WTC11 (cell line): Measurements from ENCODE around the gene NDUFS7.

ENCODE experiments used
- CREM ChIP-seq: sonication (generic); formaldehyde crosslinking; IDR thresholded peaks from 2 replicates; pipeline ENCODE4 v1.8.1; 2022; ENCODE audit warnings: mild to moderate bottlenecking, missing genetic modification reagents, moderate library complexity
- GABPB1 ChIP-seq: sonication (generic); formaldehyde crosslinking; IDR thresholded peaks from 2 replicates; pipeline ENCODE4 v1.8.1; 2023; ENCODE audit warnings: mild to moderate bottlenecking, missing genetic modification reagents
- PRRX2 ChIP-seq: fragments of 250-450 bp; sonication (Bioruptor Pico); IDR thresholded peaks from 2 replicates; pipeline ENCODE4 v1.8.0; 2021; ENCODE audit warnings: mild to moderate bottlenecking
- TF ChIP-seq, protein P1 (sequence below): fragments of 200-600 bp; IDR thresholded peaks from 2 replicates; pipeline ENCODE4 v1.8.0; 2022; ENCODE audit warnings: antibody characterized with exemption
- TF ChIP-seq, protein P2 (sequence below): sonication (generic); formaldehyde crosslinking; IDR thresholded peaks from 2 replicates; pipeline ENCODE4 v1.8.1; 2022; ENCODE audit warnings: low read depth, missing genetic modification reagents, borderline replicate concordance
- TF ChIP-seq, protein P3 (sequence below): sonication (generic); formaldehyde crosslinking; IDR thresholded peaks from 2 replicates; pipeline ENCODE4 v1.8.0; 2023; ENCODE audit warnings: missing genetic modification reagents
- TF ChIP-seq, protein P4 (sequence below): sonication (generic); formaldehyde crosslinking; IDR thresholded peaks from 2 replicates; pipeline ENCODE4 v1.8.1; 2022; ENCODE audit warnings: mild to moderate bottlenecking, moderate library complexity, missing genetic modification reagents
- TF ChIP-seq, protein P5 (sequence below): sonication (generic); formaldehyde crosslinking; IDR thresholded peaks from 2 replicates; pipeline ENCODE4 v1.8.1; 2023; ENCODE audit warnings: mild to moderate bottlenecking, missing genetic modification reagents
- TF ChIP-seq, protein P6 (sequence below): sonication (generic); formaldehyde crosslinking; IDR thresholded peaks from 2 replicates; pipeline ENCODE4 v1.8.0; 2022; ENCODE audit warnings: mild to moderate bottlenecking, missing genetic modification reagents
- TF ChIP-seq, protein P7 (sequence below): sonication (generic); formaldehyde crosslinking; IDR thresholded peaks from 2 replicates; pipeline ENCODE4 v1.8.1; 2023; ENCODE audit warnings: mild to moderate bottlenecking, missing genetic modification reagents, moderate library complexity
- TF ChIP-seq, protein P8 (sequence below): sonication (generic); formaldehyde crosslinking; IDR thresholded peaks from 2 replicates; pipeline ENCODE4 v1.8.0; 2022; ENCODE audit warnings: mild to moderate bottlenecking, missing genetic modification reagents

DNA sequence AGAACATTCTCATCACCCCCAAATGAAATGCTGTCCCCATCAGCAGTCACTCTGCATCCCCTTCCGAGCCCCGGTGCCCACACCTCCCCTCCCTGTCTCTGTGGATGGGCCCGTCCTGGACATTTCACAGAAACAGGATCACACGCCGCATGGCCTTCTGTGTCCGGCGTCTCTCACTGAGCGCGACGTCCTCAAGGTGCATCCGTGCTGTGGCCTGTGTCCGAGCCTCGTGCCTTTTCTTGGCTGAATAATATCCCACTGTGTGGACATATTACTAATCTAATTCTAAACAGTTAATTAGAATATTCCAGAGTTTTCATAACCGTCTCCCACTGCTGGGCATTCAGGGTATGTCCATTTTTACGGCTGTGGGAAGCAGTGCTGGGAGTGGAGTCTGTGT lies 8.7 kb downstream of the NDUFS7 start:
- no peak for TF ChIP-seq PRRX2 (CRISPR knock-in tag)
- TF ChIP-seq, protein P1, sequence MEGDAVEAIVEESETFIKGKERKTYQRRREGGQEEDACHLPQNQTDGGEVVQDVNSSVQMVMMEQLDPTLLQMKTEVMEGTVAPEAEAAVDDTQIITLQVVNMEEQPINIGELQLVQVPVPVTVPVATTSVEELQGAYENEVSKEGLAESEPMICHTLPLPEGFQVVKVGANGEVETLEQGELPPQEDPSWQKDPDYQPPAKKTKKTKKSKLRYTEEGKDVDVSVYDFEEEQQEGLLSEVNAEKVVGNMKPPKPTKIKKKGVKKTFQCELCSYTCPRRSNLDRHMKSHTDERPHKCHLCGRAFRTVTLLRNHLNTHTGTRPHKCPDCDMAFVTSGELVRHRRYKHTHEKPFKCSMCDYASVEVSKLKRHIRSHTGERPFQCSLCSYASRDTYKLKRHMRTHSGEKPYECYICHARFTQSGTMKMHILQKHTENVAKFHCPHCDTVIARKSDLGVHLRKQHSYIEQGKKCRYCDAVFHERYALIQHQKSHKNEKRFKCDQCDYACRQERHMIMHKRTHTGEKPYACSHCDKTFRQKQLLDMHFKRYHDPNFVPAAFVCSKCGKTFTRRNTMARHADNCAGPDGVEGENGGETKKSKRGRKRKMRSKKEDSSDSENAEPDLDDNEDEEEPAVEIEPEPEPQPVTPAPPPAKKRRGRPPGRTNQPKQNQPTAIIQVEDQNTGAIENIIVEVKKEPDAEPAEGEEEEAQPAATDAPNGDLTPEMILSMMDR: no peak
- TF ChIP-seq, protein P2, sequence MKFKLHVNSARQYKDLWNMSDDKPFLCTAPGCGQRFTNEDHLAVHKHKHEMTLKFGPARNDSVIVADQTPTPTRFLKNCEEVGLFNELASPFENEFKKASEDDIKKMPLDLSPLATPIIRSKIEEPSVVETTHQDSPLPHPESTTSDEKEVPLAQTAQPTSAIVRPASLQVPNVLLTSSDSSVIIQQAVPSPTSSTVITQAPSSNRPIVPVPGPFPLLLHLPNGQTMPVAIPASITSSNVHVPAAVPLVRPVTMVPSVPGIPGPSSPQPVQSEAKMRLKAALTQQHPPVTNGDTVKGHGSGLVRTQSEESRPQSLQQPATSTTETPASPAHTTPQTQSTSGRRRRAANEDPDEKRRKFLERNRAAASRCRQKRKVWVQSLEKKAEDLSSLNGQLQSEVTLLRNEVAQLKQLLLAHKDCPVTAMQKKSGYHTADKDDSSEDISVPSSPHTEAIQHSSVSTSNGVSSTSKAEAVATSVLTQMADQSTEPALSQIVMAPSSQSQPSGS (CRISPR knock-in tag): no peak
- TF ChIP-seq, protein P3, sequence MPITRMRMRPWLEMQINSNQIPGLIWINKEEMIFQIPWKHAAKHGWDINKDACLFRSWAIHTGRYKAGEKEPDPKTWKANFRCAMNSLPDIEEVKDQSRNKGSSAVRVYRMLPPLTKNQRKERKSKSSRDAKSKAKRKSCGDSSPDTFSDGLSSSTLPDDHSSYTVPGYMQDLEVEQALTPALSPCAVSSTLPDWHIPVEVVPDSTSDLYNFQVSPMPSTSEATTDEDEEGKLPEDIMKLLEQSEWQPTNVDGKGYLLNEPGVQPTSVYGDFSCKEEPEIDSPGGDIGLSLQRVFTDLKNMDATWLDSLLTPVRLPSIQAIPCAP (CRISPR knock-in tag): no peak
- TF ChIP-seq, protein P4, sequence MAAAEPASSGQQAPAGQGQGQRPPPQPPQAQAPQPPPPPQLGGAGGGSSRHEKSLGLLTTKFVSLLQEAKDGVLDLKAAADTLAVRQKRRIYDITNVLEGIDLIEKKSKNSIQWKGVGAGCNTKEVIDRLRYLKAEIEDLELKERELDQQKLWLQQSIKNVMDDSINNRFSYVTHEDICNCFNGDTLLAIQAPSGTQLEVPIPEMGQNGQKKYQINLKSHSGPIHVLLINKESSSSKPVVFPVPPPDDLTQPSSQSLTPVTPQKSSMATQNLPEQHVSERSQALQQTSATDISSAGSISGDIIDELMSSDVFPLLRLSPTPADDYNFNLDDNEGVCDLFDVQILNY (CRISPR knock-in tag): no peak
- TF ChIP-seq, protein P5, sequence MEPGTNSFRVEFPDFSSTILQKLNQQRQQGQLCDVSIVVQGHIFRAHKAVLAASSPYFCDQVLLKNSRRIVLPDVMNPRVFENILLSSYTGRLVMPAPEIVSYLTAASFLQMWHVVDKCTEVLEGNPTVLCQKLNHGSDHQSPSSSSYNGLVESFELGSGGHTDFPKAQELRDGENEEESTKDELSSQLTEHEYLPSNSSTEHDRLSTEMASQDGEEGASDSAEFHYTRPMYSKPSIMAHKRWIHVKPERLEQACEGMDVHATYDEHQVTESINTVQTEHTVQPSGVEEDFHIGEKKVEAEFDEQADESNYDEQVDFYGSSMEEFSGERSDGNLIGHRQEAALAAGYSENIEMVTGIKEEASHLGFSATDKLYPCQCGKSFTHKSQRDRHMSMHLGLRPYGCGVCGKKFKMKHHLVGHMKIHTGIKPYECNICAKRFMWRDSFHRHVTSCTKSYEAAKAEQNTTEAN (CRISPR knock-in tag): no peak
- TF ChIP-seq, protein P6, sequence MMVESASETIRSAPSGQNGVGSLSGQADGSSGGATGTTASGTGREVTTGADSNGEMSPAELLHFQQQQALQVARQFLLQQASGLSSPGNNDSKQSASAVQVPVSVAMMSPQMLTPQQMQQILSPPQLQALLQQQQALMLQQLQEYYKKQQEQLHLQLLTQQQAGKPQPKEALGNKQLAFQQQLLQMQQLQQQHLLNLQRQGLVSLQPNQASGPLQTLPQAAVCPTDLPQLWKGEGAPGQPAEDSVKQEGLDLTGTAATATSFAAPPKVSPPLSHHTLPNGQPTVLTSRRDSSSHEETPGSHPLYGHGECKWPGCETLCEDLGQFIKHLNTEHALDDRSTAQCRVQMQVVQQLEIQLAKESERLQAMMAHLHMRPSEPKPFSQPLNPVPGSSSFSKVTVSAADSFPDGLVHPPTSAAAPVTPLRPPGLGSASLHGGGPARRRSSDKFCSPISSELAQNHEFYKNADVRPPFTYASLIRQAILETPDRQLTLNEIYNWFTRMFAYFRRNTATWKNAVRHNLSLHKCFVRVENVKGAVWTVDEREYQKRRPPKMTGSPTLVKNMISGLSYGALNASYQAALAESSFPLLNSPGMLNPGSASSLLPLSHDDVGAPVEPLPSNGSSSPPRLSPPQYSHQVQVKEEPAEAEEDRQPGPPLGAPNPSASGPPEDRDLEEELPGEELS: no peak
- TF ChIP-seq CREM (CRISPR knock-in tag): no peak
- TF ChIP-seq, protein P7, sequence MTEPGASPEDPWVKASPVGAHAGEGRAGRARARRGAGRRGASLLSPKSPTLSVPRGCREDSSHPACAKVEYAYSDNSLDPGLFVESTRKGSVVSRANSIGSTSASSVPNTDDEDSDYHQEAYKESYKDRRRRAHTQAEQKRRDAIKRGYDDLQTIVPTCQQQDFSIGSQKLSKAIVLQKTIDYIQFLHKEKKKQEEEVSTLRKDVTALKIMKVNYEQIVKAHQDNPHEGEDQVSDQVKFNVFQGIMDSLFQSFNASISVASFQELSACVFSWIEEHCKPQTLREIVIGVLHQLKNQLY (CRISPR knock-in tag): no peak
- no peak for TF ChIP-seq GABPB1 (CRISPR knock-in tag)
- TF ChIP-seq, protein P8, sequence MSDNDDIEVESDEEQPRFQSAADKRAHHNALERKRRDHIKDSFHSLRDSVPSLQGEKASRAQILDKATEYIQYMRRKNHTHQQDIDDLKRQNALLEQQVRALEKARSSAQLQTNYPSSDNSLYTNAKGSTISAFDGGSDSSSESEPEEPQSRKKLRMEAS: no peak
